ENCODE data around the gene MCC. TPM values are rescaled to one million over a fixed set of nuclear protein-coding genes. Genes with fewer than 3 reads are reported as not detected.

MCC gene
- total RNA-seq, 1 donor from 2014 or later: 26.9 TPM

DNA sequence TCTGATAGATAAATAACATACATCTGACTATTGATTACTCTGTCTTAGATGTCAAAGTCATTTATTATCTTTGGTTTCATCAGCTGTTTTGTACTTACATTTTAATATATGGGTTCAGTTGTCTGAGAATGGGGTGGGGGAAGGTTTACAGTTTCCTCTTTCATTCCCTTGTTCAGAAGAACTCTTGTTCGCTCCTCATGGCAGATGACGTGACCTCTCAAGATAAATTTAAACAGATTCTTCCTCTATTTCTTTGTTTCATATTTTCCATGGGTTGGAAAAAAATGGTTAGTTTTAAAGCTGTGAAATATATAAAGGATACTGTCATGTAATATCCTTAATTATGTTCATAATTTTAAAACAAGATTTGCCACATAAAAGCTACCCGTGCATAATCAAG, 114.8 kb downstream of the MCC start:
- no peaks in the 10 kb centered on the region for H3K36me3 Mint-ChIP-seq (ENCODE audit: low read depth, unreplicated experiment)
- Histone ChIP-seq H3K27ac (ENCODE audit: low read depth, low read length) (no peak overlapping the region), H3K9me3 (ENCODE audit: insufficient read depth, low read depth, low read length) (no peaks in the 10 kb centered on the region), H3K4me3 (ENCODE audit: insufficient read depth, low read depth, low read length) (no peak overlapping the region), H3K4me1 (ENCODE audit: insufficient read depth, low read length) (peaks cover 3% of the 10 kb centered on the region), H3K27me3 (ENCODE audit: insufficient read depth, low read length) (no peaks in the 10 kb centered on the region), H3K9ac (ENCODE audit: low read length) (no peak overlapping the region), H3K4me2 (ENCODE audit: low read length) (no peak overlapping the region), H4K20me1 (ENCODE audit: insufficient read depth, low read length) (no peaks in the 10 kb centered on the region), H2AFZ (ENCODE audit: low read depth, low read length) (no peak overlapping the region), H3K79me2 (ENCODE audit: insufficient read depth, low read length) (no peaks in the 10 kb centered on the region), H3K36me3 (ENCODE audit: insufficient read depth, low read length) (no peaks in the 10 kb centered on the region)
- TF ChIP-seq, protein P1, sequence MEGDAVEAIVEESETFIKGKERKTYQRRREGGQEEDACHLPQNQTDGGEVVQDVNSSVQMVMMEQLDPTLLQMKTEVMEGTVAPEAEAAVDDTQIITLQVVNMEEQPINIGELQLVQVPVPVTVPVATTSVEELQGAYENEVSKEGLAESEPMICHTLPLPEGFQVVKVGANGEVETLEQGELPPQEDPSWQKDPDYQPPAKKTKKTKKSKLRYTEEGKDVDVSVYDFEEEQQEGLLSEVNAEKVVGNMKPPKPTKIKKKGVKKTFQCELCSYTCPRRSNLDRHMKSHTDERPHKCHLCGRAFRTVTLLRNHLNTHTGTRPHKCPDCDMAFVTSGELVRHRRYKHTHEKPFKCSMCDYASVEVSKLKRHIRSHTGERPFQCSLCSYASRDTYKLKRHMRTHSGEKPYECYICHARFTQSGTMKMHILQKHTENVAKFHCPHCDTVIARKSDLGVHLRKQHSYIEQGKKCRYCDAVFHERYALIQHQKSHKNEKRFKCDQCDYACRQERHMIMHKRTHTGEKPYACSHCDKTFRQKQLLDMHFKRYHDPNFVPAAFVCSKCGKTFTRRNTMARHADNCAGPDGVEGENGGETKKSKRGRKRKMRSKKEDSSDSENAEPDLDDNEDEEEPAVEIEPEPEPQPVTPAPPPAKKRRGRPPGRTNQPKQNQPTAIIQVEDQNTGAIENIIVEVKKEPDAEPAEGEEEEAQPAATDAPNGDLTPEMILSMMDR (IDR thresholded peaks at IDR 0.05; ENCODE audit: insufficient read depth, low read depth, low read length): no peak
- TF ChIP-seq EZH2 (IDR thresholded peaks at IDR 0.05; ENCODE audit: insufficient read depth, low read length): no peak
- no peak overlapping the region for H3K4me3 Mint-ChIP-seq (ENCODE audit: unreplicated experiment)
- peaks cover 4% of the 10 kb centered on the region for H3K4me1 Mint-ChIP-seq (ENCODE audit: low read depth, unreplicated experiment)
- H3K9me3 Mint-ChIP-seq (ENCODE audit: unreplicated experiment): no peaks in the 10 kb centered on the region
- DNase-seq (ENCODE audit: low read depth) (no peak), FAIRE-seq (no peak)
- no peak overlapping the region for H3K27ac Mint-ChIP-seq (ENCODE audit: unreplicated experiment)
- H3K27me3 Mint-ChIP-seq (ENCODE audit: low read depth, unreplicated experiment): no peaks in the 10 kb centered on the region

DNA sequence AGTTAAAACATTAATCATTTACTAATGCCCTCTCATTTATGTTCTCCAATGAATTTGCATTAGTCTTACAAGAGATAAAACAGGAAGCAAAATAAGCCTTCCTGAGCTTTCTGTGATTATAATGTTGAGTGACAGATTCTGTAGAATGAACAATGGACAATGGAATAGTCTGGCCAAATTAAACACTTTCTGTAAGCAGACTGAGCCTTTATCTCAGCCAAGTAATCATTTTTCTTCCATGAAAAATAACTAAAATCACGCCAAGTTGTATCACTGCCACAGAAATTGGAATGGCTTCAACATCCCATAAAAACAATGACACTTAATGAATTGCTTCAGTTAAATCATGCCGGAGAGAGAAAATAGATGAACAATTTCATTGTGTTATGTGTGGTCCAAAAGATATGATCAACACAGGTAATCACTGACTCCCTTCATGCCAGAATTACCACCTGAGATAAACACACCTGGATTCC, 116.5 kb downstream of the MCC start:
- peaks cover 3% of the 10 kb centered on the region for H3K4me1 ChIP-seq (ENCODE audit: insufficient read depth, low read length)
- H3K4me3 ChIP-seq (ENCODE audit: insufficient read depth, low read depth, low read length): no peak overlapping the region
- no peaks in the 10 kb centered on the region for H3K27me3 ChIP-seq (ENCODE audit: insufficient read depth, low read length)
- H3K9me3 ChIP-seq (ENCODE audit: insufficient read depth, low read depth, low read length): no peaks in the 10 kb centered on the region
- H3K79me2 ChIP-seq (ENCODE audit: insufficient read depth, low read length): no peaks in the 10 kb centered on the region
- no peak overlapping the region for H3K4me3 Mint-ChIP-seq (ENCODE audit: unreplicated experiment)
- no peaks in the 10 kb centered on the region for H3K36me3 Mint-ChIP-seq (ENCODE audit: low read depth, unreplicated experiment)
- no peaks in the 10 kb centered on the region for H3K4me1 Mint-ChIP-seq (ENCODE audit: low read depth, unreplicated experiment)
- H3K9me3 Mint-ChIP-seq (ENCODE audit: unreplicated experiment): no peaks in the 10 kb centered on the region
- no peak overlapping the region for H3K4me2 ChIP-seq (ENCODE audit: low read length)
- FAIRE-seq: no peak
- no peak overlapping the region for H3K27ac Mint-ChIP-seq (ENCODE audit: unreplicated experiment)
- no peaks in the 10 kb centered on the region for H3K27me3 Mint-ChIP-seq (ENCODE audit: low read depth, unreplicated experiment)
- no peaks in the 10 kb centered on the region for H4K20me1 ChIP-seq (ENCODE audit: insufficient read depth, low read length)
- no peak for TF ChIP-seq EZH2 (IDR thresholded peaks at IDR 0.05; ENCODE audit: insufficient read depth, low read length)
- TF ChIP-seq, protein P1 (IDR thresholded peaks at IDR 0.05; ENCODE audit: insufficient read depth, low read depth, low read length): no peak
- no peak overlapping the region for H2AFZ ChIP-seq (ENCODE audit: low read depth, low read length)
- H3K9ac ChIP-seq (ENCODE audit: low read length): peak overlapping the region; percentile 27
- no peaks in the 10 kb centered on the region for H3K36me3 ChIP-seq (ENCODE audit: insufficient read depth, low read length)
- peak overlapping the region; percentile 36 for H3K27ac ChIP-seq (ENCODE audit: low read depth, low read length)
- peak; percentile 87 for DNase-seq (ENCODE audit: low read depth)

DNA sequence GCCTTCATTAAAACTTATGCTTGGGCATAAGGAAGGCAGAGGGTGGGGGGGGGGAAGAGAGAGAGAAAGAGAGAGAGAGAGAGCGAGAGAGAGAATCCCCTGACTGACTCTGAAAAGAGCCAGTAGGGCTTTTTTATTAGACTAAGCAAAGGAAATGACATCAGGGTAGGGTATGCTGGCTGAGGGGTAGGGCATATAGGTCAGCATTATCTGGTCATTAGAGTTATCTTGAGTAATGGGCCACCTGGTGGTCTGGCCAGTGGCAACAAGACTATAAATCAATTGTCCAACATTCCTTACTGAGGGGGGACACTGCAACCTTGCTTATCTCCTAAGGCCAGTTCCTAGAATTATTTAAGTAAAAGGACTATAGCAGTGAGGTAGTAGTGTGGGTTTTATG, 120.7 kb downstream of the MCC start:
- Histone ChIP-seq H3K4me1 (ENCODE audit: insufficient read depth, low read length) (peaks cover 3% of the 10 kb centered on the region), H3K79me2 (ENCODE audit: insufficient read depth, low read length) (no peaks in the 10 kb centered on the region), H2AFZ (ENCODE audit: low read depth, low read length) (no peak overlapping the region), H4K20me1 (ENCODE audit: insufficient read depth, low read length) (no peaks in the 10 kb centered on the region), H3K27ac (ENCODE audit: low read depth, low read length) (no peak overlapping the region), H3K4me2 (ENCODE audit: low read length) (no peak overlapping the region), H3K36me3 (ENCODE audit: insufficient read depth, low read length) (no peaks in the 10 kb centered on the region), H3K4me3 (ENCODE audit: insufficient read depth, low read depth, low read length) (no peak overlapping the region), H3K9me3 (ENCODE audit: insufficient read depth, low read depth, low read length) (peaks cover 8% of the 10 kb centered on the region), H3K9ac (ENCODE audit: low read length) (no peak overlapping the region), H3K27me3 (ENCODE audit: insufficient read depth, low read length) (no peaks in the 10 kb centered on the region)
- FAIRE-seq (no peak), DNase-seq (ENCODE audit: low read depth) (no peak)
- Mint-ChIP-seq H3K36me3 (ENCODE audit: low read depth, unreplicated experiment) (peaks cover 14% of the 10 kb centered on the region), H3K4me1 (ENCODE audit: low read depth, unreplicated experiment) (no peaks in the 10 kb centered on the region), H3K4me3 (ENCODE audit: unreplicated experiment) (no peak overlapping the region), H3K9me3 (ENCODE audit: unreplicated experiment) (peaks cover 18% of the 10 kb centered on the region), H3K27ac (ENCODE audit: unreplicated experiment) (no peak overlapping the region), H3K27me3 (ENCODE audit: low read depth, unreplicated experiment) (no peaks in the 10 kb centered on the region)
- TF ChIP-seq EZH2 (IDR thresholded peaks at IDR 0.05; ENCODE audit: insufficient read depth, low read length): no peak
- TF ChIP-seq, protein P1 (IDR thresholded peaks at IDR 0.05; ENCODE audit: insufficient read depth, low read depth, low read length): no peak
